AG09309 (cell line): ENCODE results near the gene TAC1.
"Not testable (repeated sequence)": the region's sequence is repeated elsewhere in the genome, so short reads cannot be mapped to it uniquely, and the experiment has no call there.

Source experiments
- DNase-seq: peaks from one replicate; pipeline ENCODE4 v3.0.0-alpha.2; 2010; ENCODE audit warnings: low read depth
- H3K4me3 ChIP-seq: 2 replicates; pipeline ENCODE4 v1.5.1; 2011; ENCODE audit warnings: mild to moderate bottlenecking, low read depth, low read length, moderate library complexity; ENCODE audit not compliant: control insufficient read depth
- CTCF ChIP-seq: IDR thresholded peaks from 2 replicates; pipeline ENCODE4 v1.5.1; 2011; ENCODE audit warnings: mild to moderate bottlenecking, low read depth, low read length, inconsistent platforms; ENCODE audit not compliant: insufficient read depth, control insufficient read depth; ENCODE audit errors: missing control alignments

TAC1 gene

GRCh38 chr7:97752215-97752614 is 20.3 kb downstream of the TAC1 start:
- TF ChIP-seq CTCF: no peak
- H3K4me3 ChIP-seq: no peak overlapping the region
- no peak for DNase-seq

GRCh38 chr7:97757824-97758223 is 25.9 kb downstream of the TAC1 start:
- H3K4me3 ChIP-seq: no peak overlapping the region
- no peak for TF ChIP-seq CTCF
- DNase-seq: no peak

- DNase-seq: no peak
- TF ChIP-seq CTCF: no peak
- H3K4me3 ChIP-seq: no peak overlapping the region
These were observed 39.0 kb downstream of the TAC1 start for GRCh38 chr7:97770850-97771249.

GRCh38 chr7:97771576-97771975 is 39.7 kb downstream of the TAC1 start:
- DNase-seq: no peak
- H3K4me3 ChIP-seq: no peak overlapping the region
- TF ChIP-seq CTCF: no peak

GRCh38 chr7:97772045-97772901 is 40.4 kb downstream of the TAC1 start:
- no peak overlapping the region for H3K4me3 ChIP-seq
- TF ChIP-seq CTCF: no peak
- DNase-seq: no peak

- not testable (repeated sequence) for DNase-seq
These were observed 54.5 kb downstream of the TAC1 start for GRCh38 chr7:97786398-97786797.

More at GRCh38 chr7:97786398-97786797, 54.5 kb downstream of the TAC1 start:
- not testable (repeated sequence) for H3K4me3 ChIP-seq
